22Rv1 (cell line): ENCODE measurements around the gene EPHA6.

Experiments used
- CTCF ChIP-seq: fragments of 450-650 bp; IDR thresholded peaks from 2 replicates; pipeline ENCODE4 v1.5.1; 2017; ENCODE audit warnings: mild to moderate bottlenecking
- ZFX ChIP-seq: fragments of 450-650 bp; IDR thresholded peaks from 2 replicates; pipeline ENCODE4 v1.6.1; 2017; ENCODE audit warnings: antibody characterized with exemption, borderline replicate concordance

GRCh38 chr3:97550408-97550807 lies 736.0 kb downstream of the EPHA6 start:
- no peak for TF ChIP-seq CTCF
- TF ChIP-seq ZFX, result no peak
